ENCODE measurements around the gene ANKMY1.

Gene ANKMY1

DNA sequence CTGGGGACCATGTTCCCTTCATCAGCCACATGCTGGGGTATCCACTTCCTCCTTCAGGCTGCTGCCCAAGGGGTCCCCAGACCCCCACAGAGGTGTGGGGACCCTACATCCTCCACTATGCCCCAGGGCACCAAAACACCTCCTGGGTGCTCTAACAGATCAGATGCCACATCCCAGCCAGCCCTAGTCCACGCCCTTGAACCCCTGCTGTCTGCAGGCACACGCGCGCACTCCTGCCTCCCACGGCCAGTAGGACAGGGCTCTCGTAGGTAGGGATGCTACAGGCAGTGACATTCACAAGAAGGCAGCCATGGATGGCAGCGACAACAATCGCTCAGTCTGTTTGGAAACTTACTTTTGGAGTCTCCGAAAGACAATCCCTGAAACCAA is 125.4 kb downstream of the ANKMY1 start:
- H3K4me3 ChIP-seq (ENCODE audit: insufficient read depth, low read depth, low read length) = no peak overlapping the region
- H3K36me3 ChIP-seq (ENCODE audit: control insufficient read depth, insufficient read depth, low read length) = no peaks in the 10 kb centered on the region
- WGBS, 2 experiments = 87 to 88% methylated on average over 9 of the region's 9 CpGs
- peaks cover 14% of the 10 kb centered on the region for H3K27me3 ChIP-seq (ENCODE audit: control insufficient read depth, insufficient read depth, low read length, poor library complexity, severe bottlenecking)
- peaks cover 6% of the 10 kb centered on the region for H3K4me1 ChIP-seq (ENCODE audit: control insufficient read depth, insufficient read depth, low read length)
- no peak overlapping the region for H3K27ac ChIP-seq (ENCODE audit: insufficient read depth, low read depth, low read length, poor library complexity, severe bottlenecking)
- no peaks in the 10 kb centered on the region for H3K9me3 ChIP-seq (ENCODE audit: control insufficient read depth, low read length)

DNA sequence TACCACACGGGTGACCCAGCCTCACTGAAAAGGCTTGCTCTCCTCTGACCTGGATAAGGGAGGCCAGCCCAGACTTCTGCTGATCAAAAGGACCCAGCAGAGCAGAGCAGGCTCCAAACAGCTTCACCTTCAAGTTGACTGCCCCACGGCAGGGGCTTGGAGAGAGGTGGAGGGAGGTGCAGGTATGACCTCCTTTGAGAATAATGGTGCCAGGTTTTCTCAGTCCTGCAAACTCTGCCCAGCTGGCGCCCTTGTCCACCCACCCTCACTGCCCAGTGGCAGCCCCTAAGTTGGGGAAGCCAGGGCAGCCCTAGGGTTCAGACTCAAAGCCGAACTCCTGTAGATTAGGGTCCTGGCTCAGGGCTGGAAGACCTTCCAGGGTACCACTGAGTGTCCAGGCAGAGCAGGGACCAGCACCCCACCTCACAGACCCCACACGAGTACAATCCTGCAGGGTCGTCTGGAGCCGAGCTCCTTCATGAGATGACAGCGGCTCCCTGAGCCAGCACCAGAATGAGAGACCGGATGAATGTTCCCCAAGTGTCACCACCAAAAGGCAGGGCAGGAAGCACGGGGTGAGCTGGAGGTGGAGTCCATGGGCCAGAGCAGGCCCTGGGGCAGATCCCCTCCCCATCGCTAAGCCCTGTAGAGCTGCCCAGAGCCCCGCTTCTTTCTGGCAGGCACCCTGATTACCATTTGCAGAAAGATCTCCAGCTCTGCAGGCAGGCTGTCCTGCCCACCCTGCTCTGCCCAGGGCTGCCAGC is 125.9 kb downstream of the ANKMY1 start:
- Histone ChIP-seq H3K36me3 (ENCODE audit: control insufficient read depth, insufficient read depth, low read length) (no peaks in the 10 kb centered on the region), H3K27me3 (ENCODE audit: control insufficient read depth, insufficient read depth, low read length, poor library complexity, severe bottlenecking) (peaks cover 8% of the 10 kb centered on the region), H3K9me3 (ENCODE audit: control insufficient read depth, low read length) (no peaks in the 10 kb centered on the region), H3K4me1 (ENCODE audit: control insufficient read depth, insufficient read depth, low read length) (peaks cover under 1% of the 10 kb centered on the region), H3K4me3 (ENCODE audit: insufficient read depth, low read depth, low read length) (no peak overlapping the region), H3K27ac (ENCODE audit: insufficient read depth, low read depth, low read length, poor library complexity, severe bottlenecking) (no peak overlapping the region)
- 83 to 87% methylated on average over 12 of the region's 12 CpGs for WGBS, 2 experiments

DNA sequence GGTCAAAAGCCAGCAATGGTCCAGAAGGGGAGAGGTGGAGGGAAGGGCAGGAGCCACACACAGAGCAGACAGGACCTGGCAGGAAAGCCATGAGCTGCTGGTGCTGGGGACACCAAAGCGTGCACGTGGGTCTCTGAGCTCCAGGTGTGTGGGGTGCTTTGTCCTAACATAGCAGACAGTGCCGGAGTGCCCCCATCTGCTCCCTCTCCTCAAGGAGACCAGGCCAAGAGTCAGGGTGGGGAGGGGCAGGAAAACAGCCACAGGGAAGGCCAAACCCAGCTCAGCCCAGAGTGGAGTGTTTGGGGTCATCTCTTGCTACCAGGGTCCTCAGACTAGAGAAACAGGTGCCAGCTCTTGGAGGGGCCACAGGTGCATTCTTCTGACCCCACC is 126.5 kb downstream of the ANKMY1 start:
- no peaks in the 10 kb centered on the region for H3K4me1 ChIP-seq (ENCODE audit: control insufficient read depth, insufficient read depth, low read length)
- no peaks in the 10 kb centered on the region for H3K36me3 ChIP-seq (ENCODE audit: control insufficient read depth, insufficient read depth, low read length)
- no peak overlapping the region for H3K4me3 ChIP-seq (ENCODE audit: insufficient read depth, low read depth, low read length)
- WGBS, 2 experiments = 77 to 90% methylated on average over 3 of the region's 3 CpGs
- H3K9me3 ChIP-seq (ENCODE audit: control insufficient read depth, low read length) = no peaks in the 10 kb centered on the region
- peaks cover 2% of the 10 kb centered on the region for H3K27me3 ChIP-seq (ENCODE audit: control insufficient read depth, insufficient read depth, low read length, poor library complexity, severe bottlenecking)
- H3K27ac ChIP-seq (ENCODE audit: insufficient read depth, low read depth, low read length, poor library complexity, severe bottlenecking) = no peak overlapping the region

DNA sequence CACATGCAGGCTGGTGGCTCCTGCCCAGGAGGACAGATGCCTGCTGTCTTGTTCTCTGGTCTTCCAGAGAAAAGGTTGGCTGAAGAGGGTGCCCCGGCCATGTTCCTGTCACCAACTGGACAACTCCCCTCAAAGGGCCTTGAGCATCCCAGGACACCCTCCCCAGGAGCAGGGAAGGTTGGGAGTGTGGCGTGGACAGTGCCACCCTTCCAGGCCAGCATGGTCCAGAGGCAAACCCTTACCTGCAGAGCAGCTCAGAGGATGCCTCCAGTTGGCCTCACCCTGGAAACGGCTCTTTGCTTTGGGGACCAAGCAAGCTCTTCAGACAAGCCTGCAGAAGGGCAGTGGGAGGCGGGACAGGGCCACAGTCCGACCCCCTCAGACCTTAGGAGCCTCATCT is 127.2 kb downstream of the ANKMY1 start:
- Histone ChIP-seq H3K27ac (ENCODE audit: insufficient read depth, low read depth, low read length, poor library complexity, severe bottlenecking) (no peak overlapping the region), H3K4me3 (ENCODE audit: insufficient read depth, low read depth, low read length) (no peak overlapping the region), H3K36me3 (ENCODE audit: control insufficient read depth, insufficient read depth, low read length) (no peaks in the 10 kb centered on the region), H3K9me3 (ENCODE audit: control insufficient read depth, low read length) (no peaks in the 10 kb centered on the region), H3K4me1 (ENCODE audit: control insufficient read depth, insufficient read depth, low read length) (no peaks in the 10 kb centered on the region), H3K27me3 (ENCODE audit: control insufficient read depth, insufficient read depth, low read length, poor library complexity, severe bottlenecking) (no peaks in the 10 kb centered on the region)
- 91 to 93% methylated on average over 5 of the region's 5 CpGs for WGBS, 2 experiments

DNA sequence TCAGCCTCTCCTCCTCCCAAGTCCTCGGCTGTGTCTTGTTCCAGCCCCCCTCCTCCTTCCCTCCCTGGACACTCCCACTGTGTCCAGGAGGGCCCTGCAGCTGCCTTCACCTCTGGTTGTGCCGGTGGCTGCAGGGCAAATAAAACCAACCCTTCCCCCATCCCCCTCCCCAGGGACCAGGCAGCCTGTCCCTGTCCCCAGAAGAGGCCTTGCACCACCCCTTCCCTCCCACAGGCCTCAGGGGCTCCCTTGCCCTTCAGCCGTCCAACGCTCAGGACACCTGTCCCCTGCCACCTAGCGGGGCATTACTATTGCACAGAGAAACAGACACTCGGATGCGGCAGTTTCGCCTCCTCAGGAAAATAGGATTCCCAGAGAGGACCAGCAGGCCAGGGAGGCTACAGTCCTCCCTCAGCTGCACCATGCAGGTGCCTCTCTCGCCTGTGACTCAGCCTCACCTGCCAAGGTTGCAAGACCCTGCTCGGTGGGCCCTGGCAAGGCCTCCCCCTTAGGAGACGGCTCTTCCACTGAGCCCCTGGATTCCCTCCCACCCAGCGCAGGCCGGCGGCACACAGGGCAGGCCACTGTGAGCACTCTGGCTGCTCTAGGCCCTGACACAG is 127.8 kb downstream of the ANKMY1 start:
- WGBS, 2 experiments = 85% methylated on average over 14 of the region's 14 CpGs
- Histone ChIP-seq H3K4me3 (ENCODE audit: insufficient read depth, low read depth, low read length) (no peak overlapping the region), H3K36me3 (ENCODE audit: control insufficient read depth, insufficient read depth, low read length) (no peaks in the 10 kb centered on the region), H3K4me1 (ENCODE audit: control insufficient read depth, insufficient read depth, low read length) (no peaks in the 10 kb centered on the region), H3K27me3 (ENCODE audit: control insufficient read depth, insufficient read depth, low read length, poor library complexity, severe bottlenecking) (no peaks in the 10 kb centered on the region), H3K9me3 (ENCODE audit: control insufficient read depth, low read length) (no peaks in the 10 kb centered on the region), H3K27ac (ENCODE audit: insufficient read depth, low read depth, low read length, poor library complexity, severe bottlenecking) (no peak overlapping the region)

Measured in ectodermal cell (in vitro differentiated cells).